ELF-1 (cell line): ENCODE results near the gene IGSF1.
A peak's percentile ranks its signal among the peaks of the same experiment; 100 is the strongest.

Source experiments
- DNase-seq: peaks from one replicate; pipeline ENCODE4 v3.0.0-alpha.2; 2016; ENCODE audit warnings: low read depth, low spot score

The IGSF1 gene, protein sequence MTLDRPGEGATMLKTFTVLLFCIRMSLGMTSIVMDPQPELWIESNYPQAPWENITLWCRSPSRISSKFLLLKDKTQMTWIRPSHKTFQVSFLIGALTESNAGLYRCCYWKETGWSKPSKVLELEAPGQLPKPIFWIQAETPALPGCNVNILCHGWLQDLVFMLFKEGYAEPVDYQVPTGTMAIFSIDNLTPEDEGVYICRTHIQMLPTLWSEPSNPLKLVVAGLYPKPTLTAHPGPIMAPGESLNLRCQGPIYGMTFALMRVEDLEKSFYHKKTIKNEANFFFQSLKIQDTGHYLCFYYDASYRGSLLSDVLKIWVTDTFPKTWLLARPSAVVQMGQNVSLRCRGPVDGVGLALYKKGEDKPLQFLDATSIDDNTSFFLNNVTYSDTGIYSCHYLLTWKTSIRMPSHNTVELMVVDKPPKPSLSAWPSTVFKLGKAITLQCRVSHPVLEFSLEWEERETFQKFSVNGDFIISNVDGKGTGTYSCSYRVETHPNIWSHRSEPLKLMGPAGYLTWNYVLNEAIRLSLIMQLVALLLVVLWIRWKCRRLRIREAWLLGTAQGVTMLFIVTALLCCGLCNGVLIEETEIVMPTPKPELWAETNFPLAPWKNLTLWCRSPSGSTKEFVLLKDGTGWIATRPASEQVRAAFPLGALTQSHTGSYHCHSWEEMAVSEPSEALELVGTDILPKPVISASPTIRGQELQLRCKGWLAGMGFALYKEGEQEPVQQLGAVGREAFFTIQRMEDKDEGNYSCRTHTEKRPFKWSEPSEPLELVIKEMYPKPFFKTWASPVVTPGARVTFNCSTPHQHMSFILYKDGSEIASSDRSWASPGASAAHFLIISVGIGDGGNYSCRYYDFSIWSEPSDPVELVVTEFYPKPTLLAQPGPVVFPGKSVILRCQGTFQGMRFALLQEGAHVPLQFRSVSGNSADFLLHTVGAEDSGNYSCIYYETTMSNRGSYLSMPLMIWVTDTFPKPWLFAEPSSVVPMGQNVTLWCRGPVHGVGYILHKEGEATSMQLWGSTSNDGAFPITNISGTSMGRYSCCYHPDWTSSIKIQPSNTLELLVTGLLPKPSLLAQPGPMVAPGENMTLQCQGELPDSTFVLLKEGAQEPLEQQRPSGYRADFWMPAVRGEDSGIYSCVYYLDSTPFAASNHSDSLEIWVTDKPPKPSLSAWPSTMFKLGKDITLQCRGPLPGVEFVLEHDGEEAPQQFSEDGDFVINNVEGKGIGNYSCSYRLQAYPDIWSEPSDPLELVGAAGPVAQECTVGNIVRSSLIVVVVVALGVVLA (N-terminal part only)

DNA sequence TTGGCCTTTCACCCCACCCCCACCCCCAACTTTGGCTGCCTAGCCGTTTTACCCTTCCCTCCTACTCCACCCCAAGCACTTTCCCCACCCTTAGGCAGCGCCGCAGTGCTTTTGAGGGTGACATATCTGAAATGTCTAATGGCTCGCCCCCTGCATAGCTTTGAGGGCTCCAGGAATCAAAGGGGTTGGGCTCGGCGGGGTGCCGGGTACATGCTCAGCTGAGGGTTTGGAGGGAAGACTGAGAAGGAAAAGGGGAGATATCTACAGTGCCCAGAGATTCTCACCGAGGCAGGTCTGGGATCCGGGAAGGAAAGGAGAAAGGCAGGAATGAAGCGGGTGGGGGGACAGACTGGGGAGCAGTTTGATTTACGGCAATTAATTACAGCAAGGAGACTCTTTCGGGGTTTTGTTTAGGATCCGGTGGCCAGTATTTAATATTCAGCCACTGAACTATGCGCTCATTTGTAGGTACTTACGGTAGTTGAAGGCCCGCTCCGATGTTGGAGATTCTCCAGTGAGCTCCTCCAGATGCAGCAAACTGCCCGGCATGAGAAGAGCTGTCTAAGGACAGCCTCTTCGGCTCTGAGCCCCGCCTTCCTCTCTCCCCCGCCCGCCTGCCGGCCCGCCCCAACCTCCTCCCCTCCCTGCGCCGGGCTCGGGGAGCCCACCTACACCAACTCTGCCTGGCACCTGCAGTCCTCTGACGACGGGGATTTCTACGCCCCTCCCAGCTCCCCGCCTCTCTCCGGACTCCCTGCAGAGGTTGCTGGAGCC is at the start of gene IGSF1:
TSS of gene IGSF1 (minus strand) at position 569 of the 774 bp plus-strand sequence. CDS start 2,632 bp downstream, outside the sequence.
- DNase-seq = peak; percentile 82

DNA sequence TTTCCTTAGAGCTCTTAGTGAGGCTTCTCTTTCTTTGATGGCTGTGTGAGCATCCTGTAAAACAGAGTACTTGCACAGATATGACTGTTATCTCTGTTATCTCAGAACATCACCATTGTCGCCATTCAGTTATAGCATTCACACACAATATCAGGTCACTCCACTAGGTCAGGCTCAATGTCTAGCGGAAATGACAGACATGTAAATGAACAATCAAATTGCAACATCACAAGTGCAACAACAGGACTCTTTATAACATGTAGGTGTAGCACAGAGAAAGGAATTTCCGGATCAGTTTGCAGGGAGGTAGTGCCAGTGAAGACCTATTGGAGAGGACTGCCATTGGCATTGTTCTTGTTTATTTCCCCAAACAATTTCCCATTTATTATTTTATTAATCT is 43.2 kb upstream of the IGSF1 start:
- no peak for DNase-seq

DNA sequence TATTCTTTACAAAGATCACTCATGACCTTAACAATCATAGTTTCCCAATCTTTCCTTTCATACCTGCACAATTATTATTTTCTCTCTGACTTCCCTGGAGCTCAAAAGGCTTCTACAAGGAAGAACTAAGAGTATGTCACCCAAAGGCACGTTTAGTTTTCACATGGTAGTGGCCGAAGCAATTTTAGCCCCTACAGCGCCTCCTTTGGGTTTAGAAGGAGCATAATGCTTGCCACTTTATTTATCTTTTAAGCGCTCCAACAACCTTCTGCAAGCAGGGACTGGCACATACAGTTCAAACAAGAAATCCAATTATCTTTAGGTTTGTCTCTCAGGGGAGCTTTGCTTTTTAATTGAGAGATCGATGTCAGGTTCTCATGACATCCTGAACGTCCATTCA is 42.0 kb upstream of the IGSF1 start:
- peak; percentile 8 for DNase-seq

DNA sequence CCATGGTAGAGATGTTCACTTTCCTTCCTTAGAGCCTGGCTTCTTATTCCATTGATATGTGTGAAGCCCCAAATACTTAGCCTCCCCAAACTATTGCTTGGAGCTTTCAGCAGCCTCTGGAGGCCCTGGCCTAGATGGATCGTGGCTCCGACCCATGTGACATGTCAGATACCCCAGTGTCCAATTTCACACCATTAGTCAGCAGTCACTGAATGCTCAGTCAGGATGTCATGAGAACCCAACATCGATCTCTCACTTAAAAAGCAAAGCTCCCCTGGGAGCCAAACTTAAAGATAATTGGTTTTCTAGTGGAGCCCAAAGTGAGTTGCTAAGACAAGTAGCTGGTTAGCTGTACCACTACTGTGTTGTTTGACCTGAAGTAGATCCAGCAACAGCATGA is 41.6 kb upstream of the IGSF1 start:
- DNase-seq = no peak

DNA sequence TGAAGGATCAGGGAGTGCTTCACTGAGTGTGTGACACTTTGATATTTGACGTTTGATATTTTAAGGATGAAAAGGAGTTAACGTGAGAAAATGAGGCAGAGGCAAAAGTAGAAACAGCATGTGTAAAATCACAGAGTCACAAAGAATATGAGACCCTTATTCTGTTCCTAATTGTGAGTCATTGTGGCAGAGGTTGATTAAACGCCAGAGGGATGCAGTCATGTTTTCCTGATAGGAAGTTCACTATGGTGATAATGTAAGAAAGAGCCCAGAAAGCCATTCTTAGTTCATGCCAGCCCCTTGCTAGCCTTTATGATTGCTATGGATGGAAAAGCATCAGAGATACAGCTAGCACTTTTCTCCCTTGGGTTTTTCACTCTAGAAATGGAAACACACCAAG is 33.5 kb upstream of the IGSF1 start:
- no peak for DNase-seq

DNA sequence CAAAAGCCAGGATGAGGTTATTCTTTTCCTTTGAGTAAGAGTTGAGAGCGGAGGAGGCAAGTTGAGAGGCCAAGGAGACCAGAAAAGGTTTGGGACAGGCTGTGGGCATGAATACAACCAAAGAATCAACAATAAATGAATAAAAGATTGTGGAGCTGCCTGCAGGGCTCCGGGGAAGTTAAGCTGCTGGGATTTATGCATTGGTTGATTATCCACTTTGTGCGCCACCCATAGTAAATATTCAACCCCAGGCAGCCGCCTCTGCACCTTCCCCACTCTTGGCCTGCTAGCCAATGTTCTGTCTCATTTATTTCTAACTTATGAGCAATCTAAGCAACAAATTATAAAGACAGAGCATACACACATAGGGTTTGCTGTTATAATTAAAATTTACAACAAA is 28.2 kb upstream of the IGSF1 start:
- no peak for DNase-seq

DNA sequence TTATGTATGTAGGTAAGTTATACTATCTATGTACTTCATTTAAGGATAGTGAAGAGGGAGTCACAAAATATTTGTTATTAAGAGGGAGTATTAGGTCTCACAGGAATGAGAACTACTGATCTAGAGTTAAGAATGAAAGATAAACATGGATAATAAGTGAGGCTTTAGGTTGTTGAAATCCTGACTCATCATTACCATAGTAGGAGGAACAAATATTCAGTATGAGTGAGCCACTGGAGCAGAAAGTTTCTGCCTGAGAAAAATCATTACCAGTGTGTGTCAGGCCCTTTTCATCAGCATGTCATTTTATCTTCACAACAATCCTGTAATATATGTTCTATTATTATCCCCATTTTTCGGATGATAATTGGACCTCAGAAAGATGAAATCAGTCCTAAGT is 27.2 kb upstream of the IGSF1 start:
- DNase-seq = no peak

DNA sequence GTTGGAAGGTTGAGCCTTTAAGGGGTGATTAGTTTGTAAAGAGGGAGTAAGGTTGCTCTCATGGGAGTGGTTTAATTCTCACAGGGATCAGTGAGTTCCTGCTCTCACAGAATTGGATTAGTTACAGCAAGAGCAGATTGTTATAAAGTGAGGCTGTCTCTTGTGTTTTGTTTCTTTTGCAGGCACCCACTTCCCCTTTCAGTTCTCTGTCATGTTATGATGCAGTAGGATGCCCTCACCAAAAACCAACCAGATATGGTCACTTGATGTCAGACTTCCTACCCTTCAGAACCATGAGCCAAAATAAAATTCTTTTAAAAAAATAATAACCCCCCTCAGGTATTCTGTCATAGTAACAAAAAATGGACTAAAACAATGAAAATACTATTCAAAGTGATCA is 19.9 kb upstream of the IGSF1 start:
- DNase-seq = no peak

DNA sequence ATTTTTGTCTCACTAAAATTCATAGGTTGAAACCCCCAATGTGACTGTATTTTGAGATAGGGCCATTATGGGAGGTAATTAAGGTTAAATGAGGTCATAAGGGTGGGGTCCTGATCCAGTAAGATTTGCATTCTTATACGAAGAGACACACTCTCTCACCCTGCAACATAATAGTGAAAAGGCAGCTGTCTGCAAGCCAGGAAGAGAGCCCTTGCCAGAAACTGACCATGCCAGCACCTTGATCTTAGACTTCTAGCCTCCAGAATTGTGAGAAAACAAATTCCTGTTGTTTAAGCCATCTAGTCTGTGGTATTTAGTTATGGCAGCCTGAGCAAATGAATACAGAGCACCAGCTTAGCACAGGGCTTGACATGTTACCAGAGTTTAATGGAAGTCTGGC is 17.5 kb upstream of the IGSF1 start:
- DNase-seq = no peak

DNA sequence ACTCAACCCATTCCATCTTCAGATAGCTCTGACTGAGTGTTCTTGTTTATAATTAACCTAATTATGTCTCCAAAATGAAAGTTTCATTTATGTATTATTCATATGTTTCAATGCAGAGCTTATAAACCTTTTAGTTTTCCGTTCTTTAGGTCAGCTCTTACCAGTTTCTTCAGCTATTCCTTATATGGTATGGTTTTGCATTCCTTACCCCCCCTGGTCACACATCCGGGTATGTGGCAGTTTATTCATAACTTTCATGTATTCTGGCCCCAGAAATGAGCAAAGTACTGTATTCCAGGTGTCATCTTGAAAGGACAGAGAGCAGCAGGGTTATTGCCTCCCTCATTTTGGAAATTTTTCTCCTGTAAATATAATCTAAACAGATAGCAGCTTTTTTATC is 16.8 kb upstream of the IGSF1 start:
- DNase-seq = no peak

DNA sequence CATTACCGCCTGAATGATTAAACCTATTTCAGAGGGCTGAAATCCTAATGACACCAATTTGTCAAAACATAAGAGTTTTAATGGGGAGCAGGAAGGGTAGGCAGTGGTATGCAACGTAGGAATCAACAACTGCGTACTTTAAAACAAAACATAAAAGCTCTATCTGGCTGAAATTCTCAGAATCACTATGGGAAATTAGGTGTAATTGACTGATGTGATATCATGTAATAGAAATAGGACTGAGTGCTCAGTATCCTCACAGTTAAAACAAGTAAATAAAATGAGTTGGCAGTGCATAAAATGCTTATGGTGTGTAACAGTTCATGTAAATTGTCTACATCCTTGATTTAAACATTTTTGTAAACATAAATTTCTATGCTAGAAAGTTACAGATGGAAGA is 13.6 kb upstream of the IGSF1 start:
- no peak for DNase-seq

DNA sequence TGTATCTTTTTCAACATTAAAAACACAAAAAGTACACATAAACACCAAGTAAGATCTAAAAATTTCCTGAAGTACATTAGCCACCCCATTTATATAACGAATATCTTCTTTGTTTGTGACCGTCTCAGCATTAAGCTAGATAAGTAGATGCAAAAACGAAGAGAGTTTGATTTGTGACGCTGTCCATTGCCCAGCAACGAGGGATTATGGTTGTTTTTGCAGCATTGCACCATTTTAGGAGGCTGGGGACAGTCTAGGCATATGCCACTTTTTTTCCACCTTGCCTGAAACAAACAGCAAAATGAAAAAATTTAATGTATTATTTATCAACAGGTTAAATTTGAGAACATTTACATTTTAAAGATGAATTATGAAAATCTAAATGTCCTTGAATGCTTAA is 12.0 kb upstream of the IGSF1 start:
- no peak for DNase-seq

DNA sequence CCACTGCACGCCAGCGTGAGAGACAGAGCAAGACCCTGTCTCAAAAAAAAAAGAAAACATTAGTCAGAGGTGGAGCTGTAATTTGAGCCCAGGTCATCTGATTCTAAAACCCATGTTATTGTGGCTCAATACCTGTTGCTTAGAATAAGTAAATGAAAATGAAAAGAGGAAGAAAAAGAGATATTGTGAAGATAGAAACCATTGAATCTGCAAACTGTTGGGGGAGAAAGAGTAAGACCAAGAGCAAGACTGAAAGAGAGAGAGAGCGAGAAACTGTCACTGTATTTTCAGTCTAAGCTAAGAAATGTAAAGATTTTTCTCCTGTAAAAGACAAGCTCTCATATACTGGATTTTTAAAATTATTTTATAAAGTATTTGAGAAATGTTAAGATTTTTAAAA is 9.7 kb upstream of the IGSF1 start:
- no peak for DNase-seq

DNA sequence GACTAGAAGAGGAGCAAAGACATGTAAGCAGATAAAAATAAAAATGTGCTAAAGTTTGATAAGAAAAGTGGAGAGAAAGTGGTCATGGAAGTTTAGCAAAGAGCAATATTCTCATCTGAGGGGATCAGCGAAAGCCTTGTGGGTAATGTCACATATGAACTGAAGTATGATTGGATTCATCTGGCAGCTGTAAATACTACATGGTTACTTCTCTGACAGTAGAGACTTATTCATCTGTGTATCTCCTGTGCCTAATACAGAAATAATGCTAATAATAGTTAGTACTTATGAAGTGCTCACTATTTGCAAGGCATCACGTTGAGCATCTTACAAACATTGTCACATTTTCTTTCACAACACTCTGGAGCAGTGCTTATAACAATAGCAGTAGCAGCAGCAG is 8.9 kb upstream of the IGSF1 start:
- DNase-seq = no peak

DNA sequence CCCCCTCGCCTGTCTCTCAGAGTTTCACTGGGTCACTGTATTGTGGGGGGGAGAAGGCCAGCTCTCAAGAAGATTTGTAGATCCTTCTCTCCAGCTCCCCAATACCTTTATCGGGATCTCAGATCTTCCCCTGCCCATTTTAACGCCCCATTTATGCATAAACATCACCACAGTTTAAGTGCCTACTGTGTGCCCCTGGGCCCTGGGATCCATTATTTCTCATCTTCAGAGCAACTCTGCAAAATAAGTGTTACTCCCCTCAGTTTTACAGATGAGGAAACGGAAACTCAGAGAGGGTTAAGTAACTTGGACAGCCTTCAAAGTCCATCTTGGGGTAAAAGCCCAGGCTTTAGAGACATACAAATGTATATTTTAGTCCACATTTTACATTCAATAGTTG is 421 bp upstream of the IGSF1 start:
- no peak for DNase-seq

DNA sequence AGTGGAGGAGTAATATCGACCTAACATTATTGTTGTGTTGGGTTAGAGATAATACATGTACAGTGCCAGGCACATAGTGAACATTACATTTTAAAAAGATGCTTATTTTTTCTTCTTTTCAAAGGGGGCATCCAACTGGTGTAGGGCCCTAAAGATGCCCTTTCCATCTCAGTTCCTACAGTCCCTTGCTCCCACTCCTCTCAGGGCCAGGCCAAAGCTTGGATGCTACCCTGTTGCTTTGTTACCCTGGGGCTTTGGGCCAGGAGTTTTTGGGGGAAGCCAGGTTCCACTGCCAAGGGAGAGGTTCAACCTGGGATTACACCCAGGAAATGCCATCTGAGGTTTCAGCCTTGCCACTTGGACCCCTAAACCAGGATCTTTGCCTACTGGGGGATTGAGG is 918 bp downstream of the IGSF1 start:
- DNase-seq = no peak

DNA sequence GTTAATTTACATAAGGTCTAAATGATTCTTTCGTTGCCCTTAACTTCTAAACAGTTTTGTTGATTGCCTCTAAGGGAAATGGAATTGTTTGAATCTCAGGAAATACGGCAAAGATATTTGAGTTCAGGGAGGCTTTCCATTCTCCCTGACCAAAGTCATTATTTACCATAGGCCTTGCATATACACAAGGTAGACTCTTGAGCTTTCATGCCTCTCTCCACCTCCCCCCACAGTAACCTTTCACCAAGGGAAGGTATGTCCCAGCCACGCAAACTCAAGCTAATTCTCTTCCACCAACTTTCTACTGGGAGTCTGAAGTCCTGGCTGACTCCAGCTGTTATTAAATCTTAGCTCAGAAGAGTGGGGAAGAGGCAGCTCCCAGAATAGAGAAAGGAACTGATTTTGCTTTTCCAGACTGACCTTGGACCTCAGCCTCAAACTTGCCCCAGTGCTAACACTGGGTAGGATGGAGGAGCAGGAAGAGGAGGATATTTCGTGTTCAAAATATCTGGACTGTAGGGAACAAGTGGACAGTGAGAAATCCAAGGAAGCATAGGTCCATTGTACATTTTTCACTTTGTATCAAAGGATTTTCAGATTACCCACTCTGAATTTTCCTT is 1.4 kb downstream of the IGSF1 start:
- no peak for DNase-seq

DNA sequence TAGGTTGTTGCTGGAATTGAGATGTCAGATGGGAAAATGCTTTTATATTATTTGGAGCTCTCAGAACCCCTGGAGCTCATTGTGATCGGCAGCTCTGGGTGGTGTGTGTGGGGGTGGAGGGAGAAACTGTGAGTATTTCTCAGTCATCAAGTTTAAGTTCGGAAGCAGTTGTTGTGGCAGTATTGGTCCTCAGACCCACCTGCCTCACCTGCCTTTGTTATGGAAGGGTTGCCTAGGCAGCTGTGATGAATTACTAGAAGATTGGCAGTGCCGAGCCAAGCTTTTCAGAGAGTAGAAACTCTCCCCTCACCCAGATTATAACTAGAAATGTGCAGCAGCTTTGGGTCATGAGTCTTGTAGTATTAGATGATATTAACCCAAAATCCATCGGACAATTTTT is 9.5 kb downstream of the IGSF1 start:
- DNase-seq = no peak

DNA sequence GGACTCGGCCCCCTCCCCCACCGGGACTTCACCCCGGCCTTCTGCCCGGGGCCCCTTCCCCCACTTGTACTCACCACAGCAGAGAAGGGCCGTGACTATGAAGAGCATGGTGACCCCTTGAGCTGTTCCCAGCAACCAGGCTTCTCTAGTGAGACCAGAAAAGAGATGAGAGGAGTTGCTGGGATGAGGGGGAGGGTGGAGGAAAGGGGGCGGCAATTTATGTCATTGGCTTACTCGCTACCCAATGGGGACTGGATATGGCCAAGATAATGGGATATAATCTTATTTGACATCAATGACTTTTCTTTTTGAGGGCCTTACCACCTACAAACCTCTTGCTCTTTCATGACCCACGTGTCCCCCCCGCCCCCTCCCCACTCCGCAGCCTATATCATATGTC is 9.9 kb downstream of the IGSF1 start:
- DNase-seq = no peak

DNA sequence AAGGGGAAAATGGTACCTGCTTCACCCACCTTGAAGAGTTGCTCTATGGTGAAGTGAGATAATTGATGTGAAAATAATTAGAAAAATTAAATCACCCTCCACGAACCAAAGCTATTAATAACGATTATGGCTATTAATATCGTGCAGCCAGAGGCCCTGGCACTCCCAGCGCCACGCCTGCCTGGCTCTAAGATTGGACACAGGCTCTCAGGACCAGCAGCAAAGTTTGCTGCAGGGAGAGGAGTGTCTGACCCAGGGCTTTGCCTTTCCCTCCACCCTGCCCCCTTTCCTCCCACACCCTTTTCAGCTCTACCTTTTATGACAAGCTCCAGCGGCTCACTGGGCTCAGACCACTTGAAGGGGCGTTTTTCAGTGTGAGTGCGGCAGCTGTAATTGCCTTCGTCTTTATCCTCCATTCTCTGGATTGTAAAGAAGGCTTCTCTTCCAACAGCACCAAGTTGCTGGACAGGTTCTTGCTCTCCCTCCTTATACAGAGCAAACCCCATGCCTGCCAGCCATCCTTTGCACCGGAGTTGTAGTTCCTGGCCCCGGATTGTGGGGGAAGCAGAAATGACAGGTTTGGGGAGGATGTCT is 11.5 kb downstream of the IGSF1 start:
- peak; percentile 80 for DNase-seq
